ENCODE data around the gene COX7C. TPM values are rescaled to one million over a fixed set of nuclear protein-coding genes. Genes with fewer than 3 reads are reported as not detected.

Gene COX7C
- total and polyA plus RNA-seq, 11 donors = 1,038 to 3,656 (median 1,913) TPM

- Histone ChIP-seq H3K36me3 (no peaks in the 10 kb centered on the region), H3K27me3 (no peaks in the 10 kb centered on the region), H3K4me3 (no peak overlapping the region), H3K9me3 (no peaks in the 10 kb centered on the region), H3K4me1 (no peaks in the 10 kb centered on the region), H3K27ac (no peak overlapping the region)
- no peak for DNase-seq
- ATAC-seq = no peak
- no peak for TF ChIP-seq POLR2A (IDR thresholded peaks at IDR 0.05)
- WGBS, 4 donors = 72 to 77% (median 75%) methylated on average over 7 of the region's 7 CpGs
- intact Hi-C loops (cut with DNase I) = no loop called here
Measured at GRCh38 chr5:86572825-86573517, 44.8 kb upstream of the COX7C start.

DNA sequence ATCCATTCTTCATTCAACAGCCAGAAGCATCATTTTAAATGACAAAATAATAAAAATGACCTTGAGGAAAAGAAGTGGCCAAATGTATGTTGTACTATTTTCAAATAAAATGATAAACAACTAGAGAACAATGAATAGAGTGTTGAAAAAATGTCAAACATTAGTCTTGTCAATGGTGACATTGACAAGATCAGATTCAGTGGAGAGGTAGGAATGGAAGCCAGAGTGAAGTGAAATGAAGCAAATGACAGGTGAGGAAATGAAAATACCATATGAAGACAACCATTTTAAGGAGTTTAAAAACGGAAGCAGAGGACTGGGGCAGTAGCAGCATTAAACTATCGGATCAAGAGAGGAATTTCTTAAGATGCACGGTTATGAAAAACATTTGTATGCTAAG lies 38.2 kb upstream of the COX7C start:
- H3K9me3 ChIP-seq = no peaks in the 10 kb centered on the region
- H3K36me3 ChIP-seq = no peaks in the 10 kb centered on the region
- ATAC-seq (no peak), DNase-seq (no peak)
- TF ChIP-seq, protein P1, sequence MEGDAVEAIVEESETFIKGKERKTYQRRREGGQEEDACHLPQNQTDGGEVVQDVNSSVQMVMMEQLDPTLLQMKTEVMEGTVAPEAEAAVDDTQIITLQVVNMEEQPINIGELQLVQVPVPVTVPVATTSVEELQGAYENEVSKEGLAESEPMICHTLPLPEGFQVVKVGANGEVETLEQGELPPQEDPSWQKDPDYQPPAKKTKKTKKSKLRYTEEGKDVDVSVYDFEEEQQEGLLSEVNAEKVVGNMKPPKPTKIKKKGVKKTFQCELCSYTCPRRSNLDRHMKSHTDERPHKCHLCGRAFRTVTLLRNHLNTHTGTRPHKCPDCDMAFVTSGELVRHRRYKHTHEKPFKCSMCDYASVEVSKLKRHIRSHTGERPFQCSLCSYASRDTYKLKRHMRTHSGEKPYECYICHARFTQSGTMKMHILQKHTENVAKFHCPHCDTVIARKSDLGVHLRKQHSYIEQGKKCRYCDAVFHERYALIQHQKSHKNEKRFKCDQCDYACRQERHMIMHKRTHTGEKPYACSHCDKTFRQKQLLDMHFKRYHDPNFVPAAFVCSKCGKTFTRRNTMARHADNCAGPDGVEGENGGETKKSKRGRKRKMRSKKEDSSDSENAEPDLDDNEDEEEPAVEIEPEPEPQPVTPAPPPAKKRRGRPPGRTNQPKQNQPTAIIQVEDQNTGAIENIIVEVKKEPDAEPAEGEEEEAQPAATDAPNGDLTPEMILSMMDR (IDR thresholded peaks at IDR 0.05) = no peak
- no peaks in the 10 kb centered on the region for H3K27me3 ChIP-seq
- WGBS, 4 donors = 72 to 84% (median 79%) methylated on average over 3 of the region's 3 CpGs
- H3K4me3 ChIP-seq = no peak overlapping the region
- H3K27ac ChIP-seq = no peak overlapping the region
- no peaks in the 10 kb centered on the region for H3K4me1 ChIP-seq
- intact Hi-C loops (cut with DNase I) = no loop called here

DNA sequence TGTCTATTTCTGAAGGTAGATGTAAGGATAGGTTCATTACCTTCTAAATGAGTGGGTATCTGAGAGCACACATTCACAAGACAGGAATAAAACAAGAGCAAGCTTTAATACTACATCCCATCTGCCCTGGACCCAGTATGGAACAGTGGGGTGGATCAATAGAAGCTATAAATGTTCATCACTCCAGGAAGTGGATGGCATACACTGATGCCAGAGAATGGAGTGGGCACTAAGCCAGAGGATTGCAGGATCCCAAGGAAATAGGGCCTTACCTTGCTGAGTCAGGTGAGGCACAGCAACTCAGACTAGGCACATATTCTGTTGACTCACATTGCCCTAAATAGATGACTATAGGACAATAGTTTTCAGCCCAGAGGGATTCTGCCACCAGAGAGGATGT lies 21.3 kb upstream of the COX7C start:
- H3K4me1 ChIP-seq = no peaks in the 10 kb centered on the region

GRCh38 chr5:86605881-86606280 lies 11.9 kb upstream of the COX7C start:
- H3K27ac ChIP-seq = no peak overlapping the region
- no peak for TF ChIP-seq POLR2A (IDR thresholded peaks at IDR 0.05)
- TF ChIP-seq, protein P1 (IDR thresholded peaks at IDR 0.05) = no peak
- no peak overlapping the region for H3K4me3 ChIP-seq
- H3K36me3 ChIP-seq = no peaks in the 10 kb centered on the region
- H3K27me3 ChIP-seq = no peaks in the 10 kb centered on the region
- 87 to 91% (median 89%) methylated on average over 3 of the region's 3 CpGs for WGBS, 4 donors
- ATAC-seq (no peak), DNase-seq (no peak)
- intact Hi-C loops (cut with DNase I) = no loop called here
- no peaks in the 10 kb centered on the region for H3K4me1 ChIP-seq
- peaks cover 0 to 6% (median 0%) of the 10 kb centered on the region in 12 donors for H3K9me3 ChIP-seq

More for the DNA sequence above, 21.3 kb upstream of the COX7C start:
- intact Hi-C loops (cut with DNase I) = no loop called here
- DNase-seq = no peak
- H3K27me3 ChIP-seq = no peaks in the 10 kb centered on the region
- no peak overlapping the region for H3K4me3 ChIP-seq
- no peak for ATAC-seq
- peaks cover 0 to under 1% (median 0%) of the 10 kb centered on the region in 12 donors for H3K9me3 ChIP-seq
- no peak overlapping the region for H3K27ac ChIP-seq
- TF ChIP-seq POLR2A (IDR thresholded peaks at IDR 0.05) = no peak
- TF ChIP-seq, protein P1 (IDR thresholded peaks at IDR 0.05) = no peak
- H3K36me3 ChIP-seq = no peaks in the 10 kb centered on the region

DNA sequence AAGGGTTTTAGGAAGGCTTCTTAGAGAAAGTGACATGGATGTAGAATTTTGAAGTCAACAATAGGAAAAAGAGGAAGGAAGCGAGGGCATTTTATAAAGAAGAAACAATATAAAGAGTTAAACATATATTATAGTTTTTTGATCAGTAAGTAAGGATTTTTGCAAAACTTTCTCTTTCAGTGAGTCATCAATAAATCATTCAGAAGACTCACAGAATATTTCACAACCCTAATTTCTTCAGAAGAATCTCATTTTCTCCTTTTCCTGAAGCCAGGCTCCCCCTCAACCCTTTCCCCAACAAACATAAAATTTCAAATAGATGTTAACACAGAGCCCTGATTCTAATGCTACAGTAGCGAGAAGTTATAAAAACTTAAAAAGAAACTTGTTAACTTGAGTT lies 4.3 kb upstream of the COX7C start:
- ATAC-seq = no peak
- 84 to 93% (median 91%) methylated on average over 2 of the region's 2 CpGs for WGBS, 4 donors
- intact Hi-C loops (cut with DNase I) = no loop called here

More for the DNA sequence above, 4.3 kb upstream of the COX7C start:
- no peak overlapping the region for H3K4me3 ChIP-seq
- no peaks in the 10 kb centered on the region for H3K36me3 ChIP-seq
- no peak for TF ChIP-seq POLR2A (IDR thresholded peaks at IDR 0.05)
- TF ChIP-seq, protein P1 (IDR thresholded peaks at IDR 0.05) = no peak
- peaks cover 0 to 3% (median 0%) of the 10 kb centered on the region in 9 donors for H3K27me3 ChIP-seq
- peaks cover 0 to 4% (median 0%) of the 10 kb centered on the region in 12 donors for H3K4me1 ChIP-seq
- H3K27ac ChIP-seq = no peak overlapping the region
- peaks cover 0 to 6% (median 0%) of the 10 kb centered on the region in 12 donors for H3K9me3 ChIP-seq
- no peak for DNase-seq
